CD4-positive, alpha-beta T cell treated with Interleukin-4 for 1 hour (primary cell): ENCODE results near the gene TMEM221.
A peak's percentile ranks its signal among the peaks of the same experiment; 100 is the strongest.
"Not testable (repeated sequence)": the region's sequence is repeated elsewhere in the genome, so short reads cannot be mapped to it uniquely, and the experiment has no call there.

Experiments
- DNase-seq, 2 donors: peaks; one replicate each; pipeline ENCODE4 v3.0.0-alpha.2; 2020 to 2022

Gene TMEM221

GRCh38 chr19:17448131-17448967 lies at the start of gene TMEM221:
Gene TMEM221, minus strand, starts transcription at chr19:17448668. Its CDS starts 206 bp downstream, at chr19:17448462.
- DNase-seq: peak; percentile 59

DNA sequence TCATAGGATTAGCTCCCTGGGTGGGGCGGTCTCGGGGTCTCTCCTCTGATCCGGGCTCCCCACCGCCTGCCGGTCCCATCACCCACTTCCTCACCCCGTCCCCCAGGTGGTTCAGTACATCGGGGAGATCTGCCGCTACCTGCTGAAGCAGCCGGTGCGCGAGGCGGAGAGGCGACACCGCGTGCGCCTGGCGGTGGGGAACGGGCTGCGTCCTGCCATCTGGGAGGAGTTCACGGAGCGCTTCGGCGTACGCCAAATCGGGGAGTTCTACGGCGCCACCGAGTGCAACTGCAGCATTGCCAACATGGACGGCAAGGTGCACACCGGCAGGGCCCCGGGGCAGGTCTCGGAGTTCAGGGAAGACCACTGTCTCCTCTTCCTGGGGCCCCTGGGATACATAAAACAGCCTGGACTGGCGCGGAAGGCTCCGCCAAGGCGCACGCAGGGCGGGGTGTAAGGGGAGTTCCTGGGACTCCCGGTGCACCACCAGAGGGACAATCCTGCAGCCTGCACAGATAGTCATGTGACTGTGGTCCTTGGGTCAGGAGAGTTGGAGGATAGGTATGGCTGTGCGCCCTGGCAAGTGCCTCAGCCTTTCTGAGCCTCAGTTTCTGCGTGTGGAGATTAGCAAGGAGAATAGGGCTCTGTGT lies 48.8 kb upstream of the TMEM221 start:
- DNase-seq: no peak

- DNase-seq: peak; percentile 83
These were observed 48.0 kb upstream of the TMEM221 start for GRCh38 chr19:17496337-17496997.

- no peak for DNase-seq
These were observed 47.3 kb upstream of the TMEM221 start for GRCh38 chr19:17495639-17496296.

DNA sequence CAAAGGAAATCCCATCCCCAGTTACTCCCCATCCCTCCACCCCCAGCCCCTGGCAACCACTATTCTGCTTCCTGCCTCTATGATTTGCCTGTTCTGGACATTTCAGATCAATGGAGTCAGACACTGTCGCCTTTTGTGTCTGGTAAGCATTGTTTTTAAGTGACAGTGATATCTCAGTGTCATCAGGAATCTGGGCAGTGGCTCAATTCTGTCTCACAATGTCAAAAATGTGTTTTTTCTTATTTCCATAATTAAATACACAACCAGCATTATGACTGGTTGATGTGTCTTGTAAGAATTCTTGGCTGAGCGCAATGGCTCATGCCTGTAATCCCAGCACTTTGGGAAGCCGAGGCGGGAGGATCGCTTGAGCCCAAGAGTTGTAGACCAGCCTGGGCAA lies 42.8 kb upstream of the TMEM221 start:
- no peak for DNase-seq

DNA sequence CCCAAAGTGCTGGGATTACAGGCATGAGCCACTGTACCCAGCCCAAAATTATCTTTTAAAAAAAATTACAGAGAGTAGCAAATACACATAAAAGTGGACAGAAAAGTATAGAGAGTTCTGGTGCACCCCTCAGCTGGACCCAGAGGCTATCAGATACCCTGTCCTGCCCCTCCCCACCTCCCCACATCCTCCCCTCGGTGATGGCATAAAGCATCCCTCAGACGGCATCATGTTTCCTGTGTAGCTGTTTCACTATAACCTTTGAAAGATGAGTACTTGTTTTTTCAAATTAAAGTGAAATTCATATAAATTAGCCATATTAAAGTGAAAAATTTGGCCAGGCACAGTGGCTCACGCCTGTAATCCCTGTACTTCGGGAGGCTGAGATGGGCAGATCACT lies 41.9 kb upstream of the TMEM221 start:
- DNase-seq: peak; percentile 63

DNA sequence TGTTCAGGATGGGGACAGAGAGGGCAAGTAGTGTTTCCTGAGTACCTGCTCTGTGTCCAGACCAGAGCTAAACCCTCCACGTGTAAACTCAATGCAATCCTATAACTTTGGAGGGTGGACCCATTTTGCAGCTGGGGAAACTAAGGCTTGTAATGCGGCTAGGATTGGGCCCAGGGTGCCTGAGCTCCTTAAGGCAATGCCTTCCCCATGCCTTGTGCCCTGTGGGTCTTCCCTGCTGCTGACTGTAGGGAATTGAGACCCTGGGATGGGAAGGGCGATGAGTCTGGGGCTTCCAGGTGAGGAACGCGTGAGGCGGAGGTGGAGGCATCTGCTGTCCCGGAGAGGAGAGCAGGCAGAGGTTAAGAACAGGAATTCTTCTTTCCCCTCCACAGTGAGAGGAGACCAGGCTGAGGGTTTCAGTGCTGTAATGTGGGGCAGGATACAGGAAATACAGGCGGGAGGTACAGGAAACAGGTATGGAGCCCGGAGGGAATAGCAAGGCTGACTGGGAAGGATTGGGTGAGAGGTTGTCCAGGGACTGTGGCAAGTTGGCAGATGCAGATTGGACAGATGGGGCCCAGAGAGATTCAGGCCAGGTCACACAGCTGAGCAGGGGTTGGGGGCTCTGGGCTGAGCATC lies 41.0 kb upstream of the TMEM221 start:
- no peak for DNase-seq

DNA sequence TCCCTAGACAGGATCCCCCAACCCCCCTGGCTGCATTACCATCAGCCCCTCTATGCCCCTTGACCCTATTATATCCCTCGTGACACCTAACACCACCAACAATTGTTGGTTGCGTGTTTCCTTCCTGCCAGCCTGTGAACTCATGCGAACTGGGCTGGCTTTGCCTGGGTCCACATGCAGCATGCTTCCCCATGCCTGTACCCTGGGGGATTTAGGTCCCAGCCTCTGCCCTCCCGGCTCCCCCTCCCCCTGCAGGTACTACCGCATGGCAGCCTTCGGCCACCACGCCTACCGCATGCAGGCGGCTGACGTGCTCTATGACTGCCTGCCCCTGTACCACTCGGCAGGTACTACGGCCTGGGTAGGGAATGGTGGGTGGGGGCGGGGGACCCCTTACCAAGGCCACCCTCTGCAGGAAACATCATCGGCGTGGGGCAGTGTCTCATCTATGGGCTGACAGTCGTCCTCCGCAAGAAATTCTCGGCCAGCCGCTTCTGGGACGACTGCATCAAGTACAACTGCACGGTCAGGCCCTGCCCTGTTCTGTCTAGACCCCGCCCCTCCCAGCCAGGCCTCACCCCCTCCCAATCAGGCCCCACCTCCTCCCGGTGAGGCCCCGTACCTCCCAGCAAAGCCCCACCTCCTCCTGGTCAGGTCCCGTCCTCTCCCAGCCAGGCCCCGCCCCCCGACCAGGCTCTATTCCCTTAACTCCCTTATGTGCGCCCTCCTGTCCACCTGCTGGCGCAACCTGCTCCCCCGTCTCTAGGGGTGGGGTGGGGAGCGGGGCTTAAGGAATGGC lies 40.3 kb upstream of the TMEM221 start:
- peak; percentile 84 to 86 for DNase-seq

GRCh38 chr19:17487284-17488121 lies 39.0 kb upstream of the TMEM221 start:
- no peak for DNase-seq

GRCh38 chr19:17486545-17487240 lies 38.2 kb upstream of the TMEM221 start:
- no peak for DNase-seq

- DNase-seq: no peak
These were observed 36.2 kb upstream of the TMEM221 start for GRCh38 chr19:17484520-17485185.

- no peak for DNase-seq
These were observed 35.1 kb upstream of the TMEM221 start for GRCh38 chr19:17483605-17484002.

DNA sequence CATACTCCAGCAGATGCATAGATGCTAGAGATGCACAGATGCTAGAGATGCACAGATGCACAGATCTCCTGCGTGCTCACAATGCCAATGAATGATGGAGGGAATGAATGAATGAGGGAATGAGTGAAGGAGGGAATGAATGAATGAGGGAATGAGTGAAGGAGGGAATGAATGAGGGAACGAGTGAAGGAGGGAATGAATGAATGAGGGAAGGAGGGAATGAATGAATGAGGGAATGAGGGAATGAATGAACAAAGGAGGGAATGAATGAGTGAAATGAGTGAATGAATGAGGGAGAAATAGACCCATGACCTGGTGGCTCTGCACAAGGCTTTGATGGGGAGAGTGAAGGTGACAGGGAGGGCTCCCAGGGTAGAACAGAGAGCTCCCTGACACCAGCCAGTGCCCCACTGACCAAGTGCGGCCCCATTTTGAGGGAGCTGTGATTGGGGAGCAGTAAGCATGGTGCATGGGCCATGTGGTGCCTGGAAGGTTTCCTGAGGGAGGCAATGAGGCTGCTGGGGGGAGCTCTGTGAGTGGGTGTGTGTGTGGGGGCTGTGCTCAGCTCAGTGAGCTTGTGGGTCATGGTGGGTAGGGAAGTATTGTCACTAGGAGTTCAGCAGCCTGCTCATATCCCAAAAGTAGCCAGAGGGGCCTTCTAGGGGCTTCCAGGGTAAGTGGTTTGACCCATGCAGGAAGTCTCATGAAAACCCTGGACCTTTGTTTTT lies 34.6 kb upstream of the TMEM221 start:
- DNase-seq: no peak

GRCh38 chr19:17481986-17482385 lies 33.5 kb upstream of the TMEM221 start:
- DNase-seq: no peak

DNA sequence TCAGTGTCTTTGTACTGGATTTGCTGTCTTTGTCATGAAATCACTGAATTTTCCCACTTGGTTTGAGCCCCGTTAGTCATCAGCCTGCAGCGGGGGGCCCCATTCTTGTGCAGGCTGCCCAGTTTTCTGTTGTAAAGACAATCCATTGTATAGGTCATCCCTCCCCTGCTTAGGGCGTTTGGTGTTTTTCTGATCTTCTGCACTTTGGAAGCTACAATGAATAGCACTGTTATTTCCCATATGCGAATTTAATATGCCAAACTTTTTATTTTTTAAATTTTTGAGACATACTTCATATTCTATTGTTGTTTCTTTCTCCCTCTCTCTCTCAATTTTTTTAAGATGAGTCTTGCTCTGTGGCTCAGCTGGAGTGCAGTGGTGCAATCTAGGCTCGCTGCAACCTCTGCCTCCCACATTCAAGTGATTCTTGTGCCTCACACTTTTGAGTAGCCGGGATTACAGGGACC lies 30.9 kb upstream of the TMEM221 start:
- no peak for DNase-seq

DNA sequence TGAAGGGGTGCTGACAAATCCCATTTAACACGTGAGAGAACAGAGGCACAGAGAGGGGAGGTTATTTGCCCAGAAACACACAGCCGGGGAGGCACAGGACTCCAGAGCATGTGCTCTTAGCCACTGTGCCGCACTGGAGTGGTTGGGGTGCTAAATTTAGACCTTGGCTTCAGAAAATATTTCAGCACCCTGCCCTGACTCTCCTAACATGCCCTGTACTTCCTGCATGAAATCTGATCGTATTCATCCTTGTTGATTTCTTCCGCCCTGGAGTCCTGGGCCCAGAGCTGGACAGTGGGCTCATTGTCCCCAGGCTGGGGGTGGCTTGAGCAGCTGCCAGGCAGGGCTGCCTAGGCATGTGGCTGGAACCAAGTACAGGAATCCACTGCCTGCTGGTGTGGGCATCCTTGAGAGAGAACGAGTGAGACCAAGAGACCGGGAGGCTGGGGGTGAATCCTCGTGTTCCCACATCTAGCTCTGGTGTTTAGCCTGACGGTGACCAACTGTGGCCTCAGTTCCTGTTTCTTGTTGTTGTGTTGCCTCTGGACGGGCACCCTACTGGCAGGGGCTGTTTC lies 27.2 kb upstream of the TMEM221 start:
- no peak for DNase-seq

DNA sequence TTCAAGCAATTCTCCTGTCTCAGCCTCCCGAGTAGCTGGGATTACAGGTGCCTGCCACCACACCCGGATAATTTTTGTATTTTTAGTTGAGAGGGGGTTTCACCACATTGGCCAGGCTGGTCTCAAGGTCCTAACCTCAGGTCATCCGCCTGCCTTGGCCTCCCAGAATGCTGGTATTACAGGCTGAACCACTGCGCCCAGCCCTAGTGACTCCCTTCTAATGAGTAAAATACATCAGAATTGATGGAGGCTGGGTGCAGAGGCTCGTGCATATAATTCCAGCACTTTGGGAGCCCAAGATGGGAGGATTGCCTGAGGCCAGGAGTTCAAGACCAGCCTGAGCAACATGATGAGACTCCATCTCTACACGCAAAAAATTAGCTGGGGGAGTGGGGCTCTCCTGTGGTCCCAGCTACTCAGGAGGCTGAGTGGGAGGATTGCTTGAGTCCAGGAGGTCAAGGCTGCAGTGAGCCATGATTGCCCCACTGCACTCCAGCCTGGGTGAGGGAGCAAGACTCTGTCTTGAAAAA lies 26.6 kb upstream of the TMEM221 start:
- not testable (repeated sequence) for DNase-seq

GRCh38 chr19:17473041-17473440 lies 24.6 kb upstream of the TMEM221 start:
- peak in 1 of 2 donors; percentile 34 for DNase-seq
